GM19452 (cell line): ENCODE results near the gene GLCCI1.

ENCODE experiments used
- ATAC-seq: cut with Tn5 transposase; IDR thresholded peaks from one replicate; pipeline ENCODE4 v1.9.1; 2021; ENCODE audit not compliant: unreplicated experiment

GLCCI1 gene

GRCh38 chr7:8126601-8127167, 158.1 kb downstream of the GLCCI1 start:
- ATAC-seq: peak; percentile 2

GRCh38 chr7:8128449-8129317, 160.1 kb downstream of the GLCCI1 start:
- no peak for ATAC-seq

- ATAC-seq: no peak
Observed at GRCh38 chr7:8129318-8129659, 160.7 kb downstream of the GLCCI1 start.

GRCh38 chr7:8130663-8131062, 162.1 kb downstream of the GLCCI1 start:
- ATAC-seq: no peak

DNA sequence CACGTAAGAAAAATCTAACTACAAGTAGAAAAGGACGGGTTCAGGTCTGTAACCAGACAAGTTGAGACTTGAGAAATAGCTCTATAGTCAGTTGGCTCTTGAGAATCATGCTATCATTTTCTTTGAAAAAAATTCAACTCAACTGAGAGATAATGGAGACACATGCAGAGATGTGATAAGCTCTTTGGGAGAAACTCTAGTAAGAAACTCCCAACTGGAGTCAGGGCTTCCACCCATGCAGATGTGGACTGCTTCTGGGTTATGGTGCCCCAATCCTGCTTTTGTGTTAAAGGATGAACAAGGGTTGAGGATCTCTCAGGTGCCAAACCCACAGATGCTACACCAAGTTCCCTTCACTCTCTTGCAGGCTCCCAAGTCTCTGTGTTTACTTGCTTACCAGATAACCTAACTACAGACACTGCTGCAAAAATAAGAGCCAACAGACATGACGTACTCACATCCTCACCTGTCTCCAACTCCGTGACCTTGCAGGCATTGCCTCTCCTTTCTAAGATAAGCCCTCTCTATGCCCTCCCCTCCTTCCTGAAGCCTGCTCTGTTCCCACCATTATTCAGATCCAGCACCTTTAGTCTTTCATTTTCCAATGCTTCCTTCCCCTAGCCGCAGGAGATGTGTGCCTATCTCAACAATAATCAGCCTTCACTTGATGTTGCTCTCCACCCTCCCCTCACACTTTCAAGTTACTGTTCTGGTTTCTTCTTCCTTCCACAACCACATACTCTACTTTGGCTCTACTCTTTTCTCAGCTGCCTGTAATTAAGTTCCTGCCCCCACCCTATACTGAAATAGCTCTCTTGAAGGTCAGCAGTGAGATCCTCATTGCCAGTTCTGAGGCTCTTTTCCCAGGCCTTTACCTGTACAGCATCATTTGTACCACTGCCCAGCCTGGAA, 163.4 kb downstream of the GLCCI1 start:
- peak; percentile 43 for ATAC-seq

DNA sequence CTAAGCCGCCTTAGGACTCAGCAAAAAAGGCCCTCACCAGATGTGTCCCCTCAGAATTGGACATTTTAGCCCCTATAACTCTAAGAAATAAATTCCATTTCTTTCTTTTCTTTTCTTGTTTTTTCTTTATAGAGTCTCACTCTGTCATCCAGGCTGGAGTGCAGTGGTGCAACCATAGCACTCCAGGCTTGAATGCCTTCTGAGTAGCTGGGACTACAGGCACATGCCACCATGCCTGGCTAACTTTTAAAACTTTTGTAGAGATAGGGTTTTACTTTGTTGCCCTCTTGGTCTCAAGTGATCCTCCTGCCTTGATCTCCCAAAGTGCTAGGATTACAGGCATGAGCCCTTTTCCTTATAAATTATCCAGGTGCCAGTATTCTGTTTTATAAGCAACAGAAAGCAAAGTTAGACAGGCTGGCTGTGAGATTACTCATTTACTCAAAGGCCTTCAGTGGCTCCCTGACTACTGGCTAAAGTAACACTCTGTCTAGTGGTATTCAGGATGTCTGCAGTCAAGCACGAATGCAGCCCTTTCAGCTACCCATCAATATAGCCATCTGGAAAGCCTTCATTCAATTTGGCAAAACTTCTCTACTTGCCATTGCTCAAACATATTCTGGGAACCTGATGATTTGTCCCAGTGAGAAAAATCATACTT, 164.7 kb downstream of the GLCCI1 start:
- ATAC-seq: peak; percentile 25

- peak; percentile 72 for ATAC-seq
Observed at GRCh38 chr7:8134089-8134733, 165.6 kb downstream of the GLCCI1 start.

DNA sequence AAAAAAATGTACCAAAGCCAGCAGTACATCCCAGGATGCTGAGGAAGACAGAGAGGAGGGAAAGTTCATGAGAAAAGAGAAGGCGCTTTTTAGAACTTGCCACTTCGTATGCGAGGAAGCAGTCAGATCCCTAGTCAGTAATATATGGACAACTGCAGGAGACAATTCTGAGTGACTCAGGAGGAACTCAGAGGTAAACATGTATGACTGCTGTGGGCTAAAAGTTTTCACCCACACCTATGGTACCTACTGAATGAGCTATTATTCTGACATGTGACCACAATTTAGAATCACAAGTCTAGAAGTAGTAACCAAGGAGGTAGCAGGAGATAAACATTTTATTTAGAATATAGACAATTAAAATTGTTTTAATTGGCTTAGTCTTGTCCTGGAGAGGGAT, 166.8 kb downstream of the GLCCI1 start:
- no peak for ATAC-seq

GRCh38 chr7:8136051-8136730, 167.6 kb downstream of the GLCCI1 start:
- no peak for ATAC-seq
